ENCODE measurements around the gene ZNF324.
"Not testable (repeated sequence)": the region's sequence is repeated elsewhere in the genome, so short reads cannot be mapped to it uniquely, and the experiment has no call there.

ZNF324 gene

DNA sequence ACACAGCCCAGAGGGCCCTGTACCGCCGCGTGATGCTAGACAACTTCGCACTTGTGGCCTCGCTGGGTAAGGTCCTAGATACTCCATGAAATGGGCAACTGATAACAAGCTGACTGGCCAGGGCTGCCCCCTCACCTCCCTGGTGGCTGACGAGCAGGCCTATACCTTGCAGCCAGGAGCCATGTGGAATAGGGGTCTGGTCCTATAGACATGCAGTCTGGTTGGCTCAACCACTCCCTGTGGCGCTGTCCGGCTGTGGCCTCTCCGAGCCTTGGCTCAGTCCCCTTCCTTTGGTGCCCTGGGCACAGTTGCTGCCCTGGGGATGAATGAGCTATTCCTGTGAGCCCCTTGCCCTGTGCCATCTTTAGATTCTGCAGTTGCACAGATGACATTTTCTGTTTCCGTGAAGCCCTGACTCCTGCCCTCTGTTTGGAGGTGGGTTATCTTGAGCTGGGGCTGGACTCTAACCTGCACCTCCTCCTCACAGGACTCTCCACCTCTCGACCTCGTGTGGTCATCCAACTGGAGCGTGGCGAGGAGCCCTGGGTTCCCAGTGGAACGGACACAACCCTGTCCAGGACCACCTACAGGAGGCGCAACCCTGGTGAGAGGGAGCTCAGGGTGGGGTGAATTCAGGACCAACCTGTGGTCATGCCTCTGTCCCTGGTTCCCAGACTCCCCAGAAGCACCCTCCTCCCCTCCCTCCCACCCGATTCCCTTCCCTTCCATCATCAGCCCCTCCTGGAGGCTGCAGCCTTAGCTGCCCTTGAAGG is 2.5 kb downstream of the ZNF324 start:
- H3K4me3 ChIP-seq (ENCODE audit: low read depth, low read length) = no peak overlapping the region
- DNase-seq (ENCODE audit: low read depth) = no peak

DNA sequence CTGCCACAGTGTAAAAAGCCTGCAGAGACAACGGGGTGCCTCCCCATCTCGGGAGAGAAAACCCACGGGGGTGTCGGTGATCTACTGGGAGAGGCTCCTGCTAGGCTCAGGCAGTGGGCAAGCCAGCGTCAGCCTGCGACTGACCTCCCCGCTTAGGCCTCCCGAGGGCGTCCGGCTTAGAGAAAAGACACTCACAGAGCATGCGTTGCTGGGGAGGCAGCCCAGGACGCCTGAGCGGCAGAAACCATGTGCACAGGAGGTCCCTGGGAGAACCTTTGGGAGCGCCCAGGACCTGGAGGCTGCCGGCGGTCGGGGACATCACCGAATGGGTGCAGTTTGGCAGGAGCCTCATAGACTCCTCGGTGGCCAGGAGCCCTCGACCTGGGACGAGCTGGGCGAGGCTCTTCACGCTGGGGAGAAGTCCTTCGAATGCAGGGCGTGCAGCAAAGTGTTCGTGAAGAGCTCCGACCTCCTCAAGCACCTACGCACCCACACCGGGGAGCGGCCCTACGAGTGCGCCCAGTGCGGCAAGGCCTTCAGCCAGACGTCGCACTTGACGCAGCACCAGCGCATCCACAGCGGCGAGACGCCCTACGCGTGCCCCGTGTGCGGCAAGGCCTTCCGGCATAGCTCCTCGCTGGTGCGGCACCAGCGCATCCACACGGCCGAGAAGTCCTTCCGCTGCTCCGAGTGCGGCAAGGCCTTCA is 4.1 kb downstream of the ZNF324 start:
- DNase-seq (ENCODE audit: low read depth) = not testable (repeated sequence)

DNA sequence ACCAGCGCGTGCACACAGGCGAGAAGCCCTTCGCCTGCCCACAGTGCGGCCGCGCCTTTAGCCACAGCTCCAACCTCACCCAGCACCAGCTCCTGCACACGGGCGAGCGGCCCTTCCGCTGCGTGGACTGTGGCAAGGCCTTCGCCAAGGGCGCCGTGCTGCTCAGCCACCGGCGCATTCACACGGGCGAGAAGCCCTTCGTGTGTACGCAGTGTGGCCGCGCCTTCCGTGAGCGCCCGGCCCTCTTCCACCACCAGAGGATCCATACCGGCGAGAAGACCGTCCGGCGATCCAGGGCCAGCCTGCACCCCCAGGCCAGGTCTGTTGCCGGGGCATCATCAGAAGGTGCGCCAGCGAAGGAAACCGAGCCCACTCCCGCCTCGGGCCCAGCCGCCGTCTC is 4.9 kb downstream of the ZNF324 start:
- H3K4me3 ChIP-seq (ENCODE audit: low read depth, low read length) = no peak overlapping the region
- no peak for DNase-seq (ENCODE audit: low read depth)

More for the DNA sequence above, 4.1 kb downstream of the ZNF324 start:
- not testable (repeated sequence) for H3K4me3 ChIP-seq (ENCODE audit: low read depth, low read length)

DNA sequence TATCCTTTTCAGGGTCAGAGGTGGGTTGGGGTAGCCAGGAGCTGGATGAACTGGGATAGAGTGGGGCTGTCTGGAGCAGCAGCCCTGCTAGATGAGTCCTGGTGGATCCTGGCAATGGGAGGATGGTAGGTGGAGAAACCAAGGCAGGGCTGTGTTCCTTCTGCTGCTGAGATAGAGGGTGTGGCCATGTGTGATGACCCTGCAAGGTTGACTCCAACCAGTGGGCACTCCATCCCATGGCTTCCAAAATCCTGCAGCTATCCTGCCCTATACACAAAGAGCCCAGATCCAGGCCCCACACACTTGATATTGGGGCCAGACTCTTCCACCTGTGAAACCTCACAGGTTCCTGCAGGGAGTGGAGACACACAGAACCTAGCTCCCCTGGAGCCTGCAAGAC is 6.9 kb downstream of the ZNF324 start:
- DNase-seq (ENCODE audit: low read depth) = no peak
- no peak overlapping the region for H3K4me3 ChIP-seq (ENCODE audit: low read depth, low read length)

DNA sequence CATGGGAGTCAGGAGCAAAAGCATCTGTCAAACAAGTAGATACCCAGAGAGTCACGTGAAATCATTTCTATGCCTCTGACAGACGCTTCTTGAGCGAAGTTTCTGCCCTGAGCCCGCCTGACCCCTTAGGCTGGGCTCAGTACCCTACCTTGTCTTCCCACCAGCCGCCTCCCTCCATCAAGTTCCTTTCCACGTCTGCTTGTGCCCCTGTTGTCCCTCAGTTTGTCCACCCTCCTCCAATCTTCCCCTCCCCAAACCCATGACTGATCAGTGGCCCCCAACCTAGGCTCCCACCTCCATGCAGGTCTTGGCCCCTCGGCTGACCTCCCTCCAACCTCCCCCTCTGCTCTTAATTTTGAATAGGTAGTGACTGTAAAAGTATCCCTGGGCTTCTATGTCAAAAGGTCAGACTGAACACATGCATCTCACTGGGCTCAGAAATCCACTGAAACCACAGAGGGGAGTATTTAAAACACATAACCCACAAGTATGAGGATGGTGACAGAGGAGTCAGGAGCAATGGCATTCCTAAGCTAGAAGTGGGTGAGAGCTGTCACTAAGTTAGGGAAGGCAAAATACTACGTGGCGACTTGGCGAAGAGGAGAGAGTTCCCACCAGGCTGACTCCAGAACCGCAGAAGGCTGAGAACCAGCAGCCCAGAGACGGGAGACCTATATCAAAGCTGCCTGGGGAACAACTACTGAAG is 7.6 kb downstream of the ZNF324 start:
- no peak overlapping the region for H3K4me3 ChIP-seq (ENCODE audit: low read depth, low read length)
- DNase-seq (ENCODE audit: low read depth) = peak; percentile 31

DNA sequence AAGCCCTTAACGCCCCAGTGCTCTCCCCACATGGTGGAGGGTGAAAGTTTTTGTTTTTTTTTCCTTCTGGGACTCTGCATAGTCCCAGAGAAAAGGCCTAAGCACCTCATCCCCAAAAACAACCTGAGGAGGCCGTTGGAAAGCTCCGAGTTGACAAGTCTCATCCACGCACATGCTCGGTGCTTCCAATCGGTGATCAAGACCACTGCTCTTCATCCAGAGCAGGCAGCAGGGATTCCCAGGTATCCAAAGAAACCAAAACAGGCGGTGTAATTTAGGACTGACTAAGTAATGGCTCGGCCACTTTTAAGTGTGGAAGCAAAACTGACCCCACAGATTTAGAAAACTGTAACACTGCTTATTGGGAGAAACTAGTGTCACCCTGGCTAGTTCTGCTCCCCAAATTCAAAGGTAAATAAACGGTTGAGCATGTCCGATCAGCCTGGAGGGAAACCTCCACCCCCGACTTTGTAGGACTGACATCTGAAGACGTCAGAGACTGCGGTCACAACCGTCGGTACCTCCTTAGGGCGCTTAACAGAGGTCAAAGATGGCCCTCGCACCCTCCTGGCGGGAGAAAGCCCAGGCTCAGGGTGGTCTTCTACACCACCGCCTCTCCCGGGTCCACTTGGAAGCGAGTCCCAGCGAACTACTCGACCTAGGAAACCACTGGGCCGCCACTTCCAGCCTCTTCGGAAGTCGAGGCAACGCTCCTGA is 8.3 kb downstream of the ZNF324 start:
- no peak for DNase-seq (ENCODE audit: low read depth)
- H3K4me3 ChIP-seq (ENCODE audit: low read depth, low read length) = peak overlapping the region; percentile 67

DNA sequence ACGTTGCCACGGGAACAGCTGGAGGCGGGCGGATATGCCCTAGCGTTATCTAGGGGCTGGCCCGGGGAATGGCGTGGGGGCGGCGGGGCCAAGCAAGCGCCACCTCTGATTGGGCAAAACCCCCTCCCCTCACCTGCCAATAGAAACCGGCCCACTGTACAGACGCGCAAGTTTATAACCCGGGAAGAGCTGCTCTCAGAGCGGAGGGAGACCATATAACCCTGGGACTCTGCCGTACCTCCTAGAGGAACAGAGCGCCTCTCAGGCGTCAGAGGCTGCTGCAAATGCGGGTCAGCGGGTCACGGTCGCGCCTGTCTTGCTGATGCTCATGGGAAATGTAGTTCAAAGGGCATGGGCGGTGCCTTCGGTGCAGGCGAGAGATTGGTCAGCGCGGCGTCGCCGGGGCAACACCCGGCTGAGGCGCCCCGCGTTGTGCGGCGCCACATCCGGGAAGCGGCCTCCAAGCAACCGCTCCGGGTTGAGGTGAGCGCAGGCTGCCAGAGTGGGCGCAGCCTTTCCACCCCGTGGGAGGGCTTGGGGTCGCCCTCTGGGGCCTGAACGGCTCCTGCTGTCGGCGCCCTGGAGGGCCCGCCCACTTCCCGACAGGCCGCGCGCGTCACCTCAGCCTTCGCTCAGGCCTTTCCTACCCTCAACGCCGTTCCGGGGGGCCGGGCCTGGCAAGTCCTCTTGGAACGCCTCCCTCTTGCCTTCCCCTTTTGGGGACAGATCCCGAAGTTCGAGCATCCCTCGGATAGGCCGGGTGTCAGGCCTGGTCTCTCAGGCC is 9.0 kb downstream of the ZNF324 start, which contains the start of gene ZNF446:
ZNF446 (plus strand) TSS at position 639 of the 784 bp plus-strand sequence. CDS start 867 bp downstream, outside the sequence.
- DNase-seq (ENCODE audit: low read depth) = peak; percentile 92
- H3K4me3 ChIP-seq (ENCODE audit: low read depth, low read length) = peak within 1 kb of the TSS; percentile 67

DNA sequence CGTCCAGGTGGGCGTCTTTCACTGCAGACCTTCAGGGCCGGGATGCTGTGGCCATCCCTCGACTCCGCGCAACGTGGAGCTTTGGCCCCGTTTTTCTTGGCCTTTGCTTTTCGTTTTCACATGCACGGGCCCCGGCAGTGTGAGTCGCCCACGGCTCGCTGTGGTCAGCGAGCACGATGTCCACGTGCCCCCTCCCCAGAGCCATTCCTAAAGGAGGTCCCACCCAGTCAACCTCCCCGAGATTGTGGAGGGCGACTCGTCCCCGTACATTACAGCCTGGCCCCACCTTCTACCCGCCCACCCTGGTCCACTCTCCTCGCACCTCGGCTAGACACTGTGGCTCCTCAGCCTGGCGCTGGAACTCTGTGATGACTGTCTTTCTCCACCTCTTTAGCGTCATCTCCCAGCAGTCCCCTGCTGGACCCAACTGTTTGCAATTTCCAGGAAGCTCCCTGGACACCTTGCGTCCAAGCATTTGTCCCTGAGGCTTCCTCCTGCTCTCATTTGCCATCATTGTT is 9.7 kb downstream of the ZNF324 start:
- no peak for DNase-seq (ENCODE audit: low read depth)
- H3K4me3 ChIP-seq (ENCODE audit: low read depth, low read length) = peak overlapping the region; percentile 67

DNA sequence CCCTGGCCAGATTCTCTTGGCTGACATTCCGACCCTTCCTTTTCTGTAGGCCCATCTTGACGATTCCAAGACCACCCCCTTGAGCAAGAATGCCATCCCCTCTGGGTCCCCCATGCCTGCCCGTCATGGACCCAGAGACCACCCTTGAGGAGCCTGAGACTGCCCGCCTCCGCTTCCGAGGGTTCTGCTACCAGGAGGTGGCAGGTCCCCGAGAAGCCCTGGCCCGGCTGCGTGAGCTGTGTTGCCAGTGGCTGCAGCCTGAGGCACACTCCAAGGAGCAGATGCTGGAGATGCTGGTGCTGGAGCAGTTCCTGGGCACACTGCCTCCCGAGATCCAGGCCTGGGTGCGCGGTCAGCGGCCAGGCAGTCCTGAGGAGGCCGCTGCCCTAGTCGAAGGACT is 10.2 kb downstream of the ZNF324 start:
- DNase-seq (ENCODE audit: low read depth) = no peak
- H3K4me3 ChIP-seq (ENCODE audit: low read depth, low read length) = peak overlapping the region; percentile 67

DNA sequence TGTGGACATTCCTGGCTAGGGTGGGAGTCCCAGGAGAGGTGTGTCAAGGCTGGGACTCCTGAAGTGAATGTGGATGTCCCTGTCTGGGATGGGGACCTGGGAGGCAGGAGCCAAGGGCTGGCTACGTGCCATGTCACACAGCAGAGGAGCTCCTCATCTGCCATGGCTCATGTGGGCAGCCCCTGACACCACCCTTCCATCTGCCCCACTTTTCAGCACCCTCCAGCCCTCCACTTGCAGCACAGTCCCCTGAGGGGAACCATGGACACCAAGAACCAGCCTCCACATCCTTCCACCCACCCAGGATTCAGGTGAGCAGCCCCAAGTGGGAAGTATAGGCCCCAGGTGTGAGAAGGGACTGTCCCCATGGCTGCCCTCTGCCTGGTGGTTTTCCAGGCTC is 11.0 kb downstream of the ZNF324 start:
- H3K4me3 ChIP-seq (ENCODE audit: low read depth, low read length) = no peak overlapping the region
- no peak for DNase-seq (ENCODE audit: low read depth)

DNA sequence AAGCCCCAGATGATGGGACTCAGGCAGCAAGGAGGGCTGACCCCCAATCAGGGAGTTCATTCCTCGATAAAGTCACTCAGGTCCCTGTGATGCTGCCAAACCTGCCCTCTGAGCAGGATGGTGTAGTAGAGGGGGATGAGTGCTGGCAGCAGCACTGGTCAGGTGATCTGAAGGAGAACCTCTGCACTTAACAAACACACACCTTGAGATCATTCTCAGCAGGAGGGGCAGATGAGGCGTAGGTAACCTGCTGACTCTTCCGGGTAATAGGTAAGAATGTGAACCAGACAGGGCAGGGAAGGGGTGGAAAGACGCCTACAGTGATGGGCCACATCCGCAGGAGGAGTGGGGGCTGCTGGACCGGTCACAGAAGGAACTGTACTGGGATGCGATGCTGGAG is 12.4 kb downstream of the ZNF324 start:
- no peak overlapping the region for H3K4me3 ChIP-seq (ENCODE audit: low read depth, low read length)
- no peak for DNase-seq (ENCODE audit: low read depth)

DNA sequence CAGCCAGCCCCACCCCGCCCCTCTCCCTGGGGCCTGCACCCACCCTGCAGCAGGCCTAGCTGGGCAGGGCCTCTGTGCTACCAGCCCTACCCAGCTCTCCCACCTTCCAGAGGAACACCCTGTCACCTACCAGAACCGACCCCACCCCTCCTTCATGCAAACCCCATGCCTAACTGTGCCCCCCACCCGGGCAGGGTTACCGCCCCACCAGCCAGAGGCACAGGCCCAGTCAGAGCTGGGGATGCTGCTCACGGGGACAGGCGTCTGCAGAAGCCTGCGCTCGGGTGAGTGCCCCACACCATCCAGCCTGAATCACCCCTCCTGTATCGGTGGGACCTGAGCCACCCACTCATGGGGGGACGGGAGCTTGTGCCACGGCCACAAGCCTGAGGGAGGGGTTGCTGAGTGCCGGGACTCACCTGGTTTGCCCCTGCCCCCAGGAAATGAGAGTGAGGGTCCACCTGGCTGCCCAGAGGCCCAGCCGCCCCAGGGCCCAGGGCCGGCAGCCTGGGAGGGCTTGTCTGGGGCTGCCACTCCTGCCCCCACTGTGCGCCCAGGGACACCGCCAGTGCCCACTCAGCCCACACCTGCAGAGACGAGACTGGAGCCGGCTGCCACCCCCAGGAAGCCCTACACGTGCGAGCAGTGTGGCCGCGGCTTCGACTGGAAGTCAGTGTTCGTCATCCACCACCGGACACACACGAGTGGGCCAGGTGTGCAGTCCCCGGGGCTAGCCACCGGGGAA is 13.0 kb downstream of the ZNF324 start:
- no peak overlapping the region for H3K4me3 ChIP-seq (ENCODE audit: low read depth, low read length)
- no peak for DNase-seq (ENCODE audit: low read depth)

DNA sequence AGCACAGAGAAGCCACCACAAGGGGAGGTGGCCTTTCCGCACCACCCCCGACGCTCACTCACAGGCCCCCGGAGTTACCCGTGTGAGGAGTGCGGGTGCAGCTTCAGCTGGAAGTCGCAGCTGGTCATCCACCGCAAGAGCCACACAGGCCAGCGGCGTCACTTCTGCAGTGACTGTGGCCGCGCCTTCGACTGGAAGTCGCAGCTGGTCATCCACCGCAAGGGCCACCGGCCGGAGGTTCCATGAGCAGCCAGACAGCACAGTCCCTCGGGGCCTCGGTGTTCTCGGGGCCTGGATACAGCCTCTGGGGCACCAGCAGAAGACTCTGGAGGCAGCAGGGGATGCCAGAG is 13.6 kb downstream of the ZNF324 start:
- DNase-seq (ENCODE audit: low read depth) = no peak
- no peak overlapping the region for H3K4me3 ChIP-seq (ENCODE audit: low read depth, low read length)

DNA sequence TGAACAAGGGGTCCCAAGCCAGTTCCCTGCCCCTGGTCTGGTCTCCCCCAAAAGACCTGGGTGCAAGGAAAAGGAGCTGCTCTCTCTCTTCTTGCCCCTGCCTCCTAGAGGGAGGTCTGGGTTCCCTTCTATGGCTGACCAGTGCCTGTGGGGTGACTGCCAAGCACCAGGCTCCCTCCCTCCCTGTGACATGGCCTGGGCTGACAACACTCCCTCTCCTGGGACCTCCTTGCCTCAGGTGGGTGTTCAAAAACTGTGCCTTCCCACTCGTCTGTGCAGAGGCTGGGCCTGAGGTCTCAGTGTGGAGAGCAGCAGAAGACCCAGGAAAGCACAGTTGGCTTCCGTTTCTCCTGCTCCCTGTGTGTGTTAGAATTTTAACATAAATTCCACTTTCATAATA is 14.0 kb downstream of the ZNF324 start:
- no peak overlapping the region for H3K4me3 ChIP-seq (ENCODE audit: low read depth, low read length)
- DNase-seq (ENCODE audit: low read depth) = no peak

DNA sequence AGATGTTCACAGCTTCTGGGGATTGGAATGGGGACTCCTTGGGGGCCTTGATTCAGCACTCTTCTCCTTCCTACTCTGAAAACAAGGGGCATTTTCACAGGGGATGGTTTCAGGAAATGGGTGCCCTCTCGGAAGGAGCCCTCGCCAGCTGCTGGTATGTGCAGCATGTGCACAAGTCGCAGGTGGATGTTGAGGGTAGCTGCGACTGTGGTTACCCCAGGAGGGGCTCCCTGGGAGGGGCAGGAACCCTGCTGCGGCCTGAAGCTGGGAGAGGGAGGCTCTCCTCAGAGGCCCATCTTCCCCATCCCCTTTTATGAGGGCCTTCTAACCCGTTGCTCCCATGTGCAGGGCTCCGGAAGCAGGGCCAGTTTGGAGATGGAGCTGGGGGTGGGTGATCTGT is 15.5 kb downstream of the ZNF324 start:
- no peak for DNase-seq (ENCODE audit: low read depth)
- no peak overlapping the region for H3K4me3 ChIP-seq (ENCODE audit: low read depth, low read length)

DNA sequence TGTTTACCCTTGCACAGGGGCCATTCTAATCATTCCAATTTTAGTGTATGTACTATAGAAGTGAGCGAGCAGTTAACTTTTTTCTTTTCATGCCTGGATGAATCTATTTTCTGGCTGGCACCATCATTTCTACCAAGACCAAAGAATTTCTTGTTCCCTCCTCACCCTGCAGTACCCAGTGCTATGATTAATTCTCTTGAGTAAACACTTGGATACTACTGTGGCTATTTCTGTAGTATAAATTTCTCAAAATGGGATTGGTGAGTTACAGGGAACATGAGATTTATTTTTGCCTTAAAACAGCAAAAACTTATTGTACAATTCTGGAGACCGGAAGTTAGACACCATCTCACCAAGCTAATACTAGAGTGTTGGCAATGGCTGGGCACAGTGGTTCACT is 16.9 kb downstream of the ZNF324 start:
- DNase-seq (ENCODE audit: low read depth) = no peak
- H3K4me3 ChIP-seq (ENCODE audit: low read depth, low read length) = no peak overlapping the region

DNA sequence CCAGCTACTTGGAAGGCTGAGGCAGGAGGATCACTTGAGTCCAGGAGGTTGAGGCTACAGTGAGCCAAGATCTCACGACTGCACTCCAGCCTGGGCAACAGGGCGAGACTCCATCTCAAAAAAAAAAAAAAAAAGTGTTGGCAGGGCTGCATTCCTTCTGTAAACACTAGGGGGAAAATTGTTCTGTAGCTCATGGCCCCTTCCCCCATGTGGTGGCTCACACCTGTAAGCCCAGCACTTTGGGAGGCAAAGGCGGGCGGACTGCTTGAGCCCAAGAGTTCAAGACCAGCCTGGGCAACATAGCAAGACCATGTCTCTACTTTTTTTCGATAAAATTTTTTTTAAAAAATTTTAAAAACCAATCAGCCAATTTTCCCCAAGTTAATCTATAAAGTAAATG is 17.5 kb downstream of the ZNF324 start:
- DNase-seq (ENCODE audit: low read depth); H3K4me3 ChIP-seq (ENCODE audit: low read depth, low read length): not testable (repeated sequence)

DNA sequence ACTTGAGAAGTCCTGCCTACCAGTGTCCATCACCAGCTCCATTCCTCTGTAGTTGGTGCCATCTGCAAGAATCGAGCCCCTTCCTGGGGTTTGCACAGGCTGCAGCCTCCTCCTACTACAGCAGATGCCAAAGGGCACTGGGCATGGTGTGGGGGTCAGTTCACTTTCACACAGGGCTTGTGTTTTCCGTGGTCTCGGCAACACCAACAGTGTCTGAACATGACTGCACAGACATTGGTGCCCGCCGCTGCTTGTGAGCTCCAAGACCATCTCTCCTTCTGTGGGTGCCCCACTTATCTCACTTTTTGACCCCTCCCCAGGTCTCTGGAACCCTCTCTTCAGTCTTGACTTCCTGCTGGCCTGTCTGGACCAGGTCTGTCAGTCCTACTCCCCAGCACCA is 24.5 kb downstream of the ZNF324 start:
- DNase-seq (ENCODE audit: low read depth) = no peak
- no peak overlapping the region for H3K4me3 ChIP-seq (ENCODE audit: low read depth, low read length)
